HepG2 (cell line): ENCODE measurements around the gene KHK. TPM values are rescaled to one million over a fixed set of nuclear protein-coding genes. Genes with fewer than 3 reads are reported as not detected.

ENCODE experiments used
- CBX1 ChIP-seq: IDR thresholded peaks from one replicate; pipeline ENCODE4 v1.6.1; 2016; ENCODE audit warnings: antibody characterized with exemption, low read depth
- FUBP1 ChIP-seq: sonication (generic); formaldehyde crosslinking; IDR thresholded peaks from 2 replicates; pipeline ENCODE4 v1.5.1; 2020; ENCODE audit warnings: missing genetic modification reagents, mild to moderate bottlenecking, borderline replicate concordance
- MED13 ChIP-seq: sonication (generic); formaldehyde crosslinking; IDR thresholded peaks from 2 replicates; pipeline ENCODE4 v1.5.0; 2020; ENCODE audit warnings: missing genetic modification reagents
- MIXL1 ChIP-seq: IDR thresholded peaks from 2 replicates; pipeline ENCODE4 v1.6.1; 2016
- MXI1 ChIP-seq: IDR thresholded peaks from 3 replicates; pipeline ENCODE4 v1.6.1; 2012; ENCODE audit warnings: low read depth, low read length, inconsistent platforms, borderline replicate concordance
- NBN ChIP-seq: fragments of 450-650 bp; conservative IDR thresholded peaks from 2 replicates; pipeline ENCODE4 v1.6.1; 2017
- NCOA5 ChIP-seq: sonication (generic); formaldehyde crosslinking; IDR thresholded peaks from 2 replicates; pipeline ENCODE4 v1.4.0; 2020; ENCODE audit warnings: missing genetic modification reagents
- NFATC3 ChIP-seq: sonication (generic); formaldehyde crosslinking; IDR thresholded peaks from 2 replicates; pipeline ENCODE4 v1.5.1; 2020; ENCODE audit warnings: mild to moderate bottlenecking, missing genetic modification reagents
- NFKB2 ChIP-seq: sonication (generic); formaldehyde crosslinking; IDR thresholded peaks from 2 replicates; pipeline ENCODE4 v1.4.0; 2020; ENCODE audit warnings: missing genetic modification reagents, borderline replicate concordance
- NR2F6 ChIP-seq, 2 experiments: IDR thresholded peaks; 2 replicates each; pipeline ENCODE4 v1.6.1; 2016; ENCODE audit warnings: antibody characterized with exemption in 1 of 2, mild to moderate bottlenecking in 1 of 2
- SKI ChIP-seq: fragments of 450-650 bp; IDR thresholded peaks from one replicate; pipeline ENCODE4 v1.6.1; 2018; ENCODE audit warnings: mild to moderate bottlenecking; ENCODE audit not compliant: partially characterized antibody
- XRCC5 ChIP-seq: fragments of 200-400 bp; formaldehyde crosslinking; optimal IDR thresholded peaks from 2 replicates; pipeline ENCODE3; 2017; ENCODE audit warnings: mild to moderate bottlenecking, low read length
- YY1 ChIP-seq: IDR thresholded peaks from 2 replicates; pipeline ENCODE4 v1.6.1; 2011; ENCODE audit warnings: low read length, low read depth, moderate library complexity, mild to moderate bottlenecking; ENCODE audit not compliant: insufficient read depth, insufficient replicate concordance
- ZBTB2 ChIP-seq: sonication (generic); formaldehyde crosslinking; IDR thresholded peaks from 2 replicates; pipeline ENCODE4 v1.8.0; 2022; ENCODE audit warnings: low read depth, missing genetic modification reagents
- ZBTB7B ChIP-seq: sonication (generic); formaldehyde crosslinking; IDR thresholded peaks from 2 replicates; pipeline ENCODE4 v1.4.0; 2020; ENCODE audit warnings: missing genetic modification reagents
- ZMAT3 ChIP-seq: sonication (generic); formaldehyde crosslinking; conservative IDR thresholded peaks from 2 replicates; pipeline ENCODE4 v1.7.0; 2021; ENCODE audit warnings: missing genetic modification reagents
- ZNF468 ChIP-seq: sonication (generic); formaldehyde crosslinking; IDR thresholded peaks from 2 replicates; pipeline ENCODE4 v1.8.0; 2022; ENCODE audit warnings: mild to moderate bottlenecking, moderate library complexity, missing genetic modification reagents
- ZNF547 ChIP-seq: sonication (generic); formaldehyde crosslinking; IDR thresholded peaks from 2 replicates; pipeline ENCODE4 v1.5.1; 2020; ENCODE audit warnings: mild to moderate bottlenecking, missing genetic modification reagents
- polyA plus RNA-seq, 8 experiments: library from polyadenylated mRNA; depleted of rRNA in 3 of 8; stranded (reverse) in 7 of 8; unstranded in 1 of 8; fragments of >200 nt; fragmentation: Illumina TruSeq in 4 of 8; extraction: Trizol in 4 of 8; gene quantifications; 2 replicates each; pipeline versions ENCODE4 v1.2.1 to v1.2.3, GENCODE V29; 2011 to 2016; ENCODE audit warnings: low read depth in 4 of 8, missing spikeins in 1 of 8, mixed read lengths in 1 of 8; ENCODE audit not compliant: insufficient read depth in 1 of 8
- total RNA-seq, 5 experiments: library from RNA; depleted of rRNA; stranded (reverse); fragments of >200 nt; fragmentation: Illumina TruSeq; extraction: Trizol; gene quantifications; 2 replicates each; pipeline ENCODE4 v1.2.3, GENCODE V29; 2016; ENCODE audit warnings: low read depth in 1 of 5
- TF ChIP-seq, protein P1 (sequence below): sonication (generic); formaldehyde crosslinking; IDR thresholded peaks from 2 replicates; pipeline ENCODE4 v1.8.1; 2023; ENCODE audit warnings: mild to moderate bottlenecking, missing genetic modification reagents, borderline replicate concordance
- TF ChIP-seq, protein P2 (sequence below): sonication (generic); formaldehyde crosslinking; IDR thresholded peaks from 2 replicates; pipeline ENCODE4 v1.4.0; 2020; ENCODE audit warnings: missing genetic modification reagents, mild to moderate bottlenecking, borderline replicate concordance
- TF ChIP-seq, protein P3 (sequence below): IDR thresholded peaks from 2 replicates; pipeline ENCODE4 v1.6.1; 2016; ENCODE audit warnings: mild to moderate bottlenecking

KHK gene
- total and polyA plus RNA-seq, 2 of the 13 experiments (the other 11 are each of a cell fraction or from before 2014, with no cell fraction given): 40.9 to 99.2 TPM

DNA sequence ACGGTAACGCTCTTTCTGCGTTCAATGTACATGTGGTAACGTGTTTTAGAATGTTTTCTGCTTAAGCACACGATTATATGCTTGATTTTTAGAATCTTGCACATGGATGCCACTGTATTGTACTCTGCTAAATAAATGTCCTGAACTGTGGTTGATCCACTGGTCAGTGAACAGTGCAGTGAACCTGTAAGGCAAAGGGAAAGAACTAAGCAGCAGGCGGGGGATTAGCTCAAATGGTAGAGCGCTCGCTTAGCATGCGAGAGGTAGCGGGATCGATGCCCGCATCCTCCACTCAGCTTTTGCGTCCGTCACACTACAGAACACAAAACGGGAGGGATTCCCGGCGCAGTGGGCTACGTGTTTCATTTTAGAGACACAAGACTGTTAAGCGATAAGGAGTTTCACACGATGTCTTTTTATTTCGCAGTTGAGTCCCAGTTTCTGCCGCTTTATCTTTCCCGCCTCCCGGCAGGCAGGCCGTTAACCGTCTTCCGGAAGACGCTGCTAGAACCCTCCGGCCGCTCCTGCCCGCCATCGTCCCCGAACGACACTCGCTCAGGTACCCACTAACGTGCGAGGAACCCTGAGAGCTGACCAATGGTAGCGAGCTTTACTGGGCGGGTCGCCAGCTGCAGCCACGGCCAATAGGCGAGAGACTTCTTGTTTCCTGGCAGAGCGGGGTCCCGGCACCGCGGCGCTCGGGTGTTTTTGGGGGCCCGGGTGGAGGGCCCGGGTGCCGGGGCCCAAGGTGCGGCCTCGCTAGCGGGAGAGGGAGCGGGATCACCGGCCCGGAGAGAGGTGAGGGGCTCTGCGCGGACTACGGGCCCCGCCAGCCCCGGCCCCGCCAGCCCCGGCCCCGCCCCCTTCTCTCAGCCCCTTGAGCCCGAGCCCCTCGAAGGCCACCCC is 35.3 kb upstream of the KHK start, which contains the start of gene AGBL5 (continued):
- TF ChIP-seq NFATC3 (CRISPR knock-in tag): peak; percentile 84
- no peak; the same call in 1 of the 2 replicates for TF ChIP-seq NR2F6 (IDR thresholded peaks at IDR 0.05)
- TF ChIP-seq NR2F6 (CRISPR knock-in tag; IDR thresholded peaks at IDR 0.05): peak; percentile 40; the same call in 1 of the 2 replicates
- TF ChIP-seq XRCC5: peak; percentile 13
- TF ChIP-seq, protein P1, sequence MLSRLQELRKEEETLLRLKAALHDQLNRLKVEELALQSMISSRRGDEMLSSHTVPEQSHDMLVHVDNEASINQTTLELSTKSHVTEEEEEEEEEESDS (CRISPR knock-in tag): peak; percentile 95
- TF ChIP-seq NBN: no peak
- TF ChIP-seq ZMAT3 (CRISPR knock-in tag): peak; percentile 78; the same call in 1 of the 2 replicates
- TF ChIP-seq, protein P2, sequence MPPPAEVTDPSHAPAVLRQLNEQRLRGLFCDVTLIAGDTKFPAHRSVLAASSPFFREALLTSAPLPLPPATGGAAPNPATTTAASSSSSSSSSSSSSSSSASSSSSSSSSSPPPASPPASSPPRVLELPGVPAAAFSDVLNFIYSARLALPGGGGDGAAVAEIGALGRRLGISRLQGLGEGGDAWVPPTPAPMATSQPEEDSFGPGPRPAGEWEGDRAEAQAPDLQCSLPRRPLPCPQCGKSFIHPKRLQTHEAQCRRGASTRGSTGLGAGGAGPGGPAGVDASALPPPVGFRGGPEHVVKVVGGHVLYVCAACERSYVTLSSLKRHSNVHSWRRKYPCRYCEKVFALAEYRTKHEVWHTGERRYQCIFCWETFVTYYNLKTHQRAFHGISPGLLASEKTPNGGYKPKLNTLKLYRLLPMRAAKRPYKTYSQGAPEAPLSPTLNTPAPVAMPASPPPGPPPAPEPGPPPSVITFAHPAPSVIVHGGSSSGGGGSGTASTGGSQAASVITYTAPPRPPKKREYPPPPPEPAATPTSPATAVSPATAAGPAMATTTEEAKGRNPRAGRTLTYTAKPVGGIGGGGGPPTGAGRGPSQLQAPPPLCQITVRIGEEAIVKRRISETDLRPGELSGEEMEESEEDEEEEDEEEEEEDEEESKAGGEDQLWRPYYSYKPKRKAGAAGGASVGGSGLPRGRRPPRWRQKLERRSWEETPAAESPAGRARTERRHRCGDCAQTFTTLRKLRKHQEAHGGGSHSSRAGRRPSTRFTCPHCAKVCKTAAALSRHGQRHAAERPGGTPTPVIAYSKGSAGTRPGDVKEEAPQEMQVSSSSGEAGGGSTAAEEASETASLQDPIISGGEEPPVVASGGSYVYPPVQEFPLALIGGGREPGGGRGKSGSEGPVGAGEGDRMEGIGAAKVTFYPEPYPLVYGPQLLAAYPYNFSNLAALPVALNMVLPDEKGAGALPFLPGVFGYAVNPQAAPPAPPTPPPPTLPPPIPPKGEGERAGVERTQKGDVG (CRISPR knock-in tag): no peak; the same call in 1 of the 2 replicates
- no peak for TF ChIP-seq SKI
- no peak; the same call in 1 of the 2 replicates for TF ChIP-seq ZNF468 (CRISPR knock-in tag)
- peak; percentile 68; the same call in 1 of the 2 replicates for TF ChIP-seq ZBTB7B (CRISPR knock-in tag)
- TF ChIP-seq, protein P3, sequence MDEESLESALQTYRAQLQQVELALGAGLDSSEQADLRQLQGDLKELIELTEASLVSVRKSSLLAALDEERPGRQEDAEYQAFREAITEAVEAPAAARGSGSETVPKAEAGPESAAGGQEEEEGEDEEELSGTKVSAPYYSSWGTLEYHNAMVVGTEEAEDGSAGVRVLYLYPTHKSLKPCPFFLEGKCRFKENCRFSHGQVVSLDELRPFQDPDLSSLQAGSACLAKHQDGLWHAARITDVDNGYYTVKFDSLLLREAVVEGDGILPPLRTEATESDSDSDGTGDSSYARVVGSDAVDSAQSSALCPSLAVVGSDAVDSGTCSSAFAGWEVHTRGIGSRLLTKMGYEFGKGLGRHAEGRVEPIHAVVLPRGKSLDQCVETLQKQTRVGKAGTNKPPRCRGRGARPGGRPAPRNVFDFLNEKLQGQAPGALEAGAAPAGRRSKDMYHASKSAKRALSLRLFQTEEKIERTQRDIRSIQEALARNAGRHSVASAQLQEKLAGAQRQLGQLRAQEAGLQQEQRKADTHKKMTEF (CRISPR knock-in tag): peak; percentile 96
- TF ChIP-seq YY1: peak; percentile 89
- TF ChIP-seq FUBP1 (CRISPR knock-in tag): peak; percentile 98; the same call in 1 of the 2 replicates
- no peak for TF ChIP-seq MIXL1 (CRISPR knock-in tag)
- TF ChIP-seq CBX1: no peak
- TF ChIP-seq MED13 (CRISPR knock-in tag): peak; percentile 58
- TF ChIP-seq ZBTB2 (CRISPR knock-in tag): peak; percentile 73; the same call in 1 of the 2 replicates
- peak; percentile 100 for TF ChIP-seq NFKB2
- TF ChIP-seq NCOA5 (CRISPR knock-in tag): no peak
- no peak; the same call in 2 of the 3 replicates for TF ChIP-seq MXI1
- peak; percentile 90 for TF ChIP-seq ZNF547 (CRISPR knock-in tag)
